ENCODE measurements around the gene CFAP61. TPM values are rescaled to one million over a fixed set of nuclear protein-coding genes. Genes with fewer than 3 reads are reported as not detected.

The CFAP61 gene
- total RNA-seq, 3 donors from 2014 or later, result 0.33 to 2.4 (median 0.59) TPM

GRCh38 chr20:20205862-20206236 is 153.5 kb downstream of the CFAP61 start:
- Histone ChIP-seq H3K9me3 (no peaks in the 10 kb centered on the region), H3K27me3 (no peaks in the 10 kb centered on the region), H3K36me3 (no peaks in the 10 kb centered on the region), H3K4me3 (no peak overlapping the region), H3K4me1 (no peaks in the 10 kb centered on the region), H3K27ac (peak overlapping the region in 1 of 2 donors; percentile 57)
- intact Hi-C loops (cut with DNase I; ENCODE audit: low total_unique reads), result no loop called here
- DNase-seq (ENCODE audit: low spot score in 2 of 2), result no peak
- TF ChIP-seq POLR2A (IDR thresholded peaks at IDR 0.05), result no peak
- no peak for TF ChIP-seq POLR2AphosphoS5 (IDR thresholded peaks at IDR 0.05)
- TF ChIP-seq CTCF (IDR thresholded peaks at IDR 0.05), result no peak

GRCh38 chr20:20206788-20207187 is 154.5 kb downstream of the CFAP61 start:
- no peaks in the 10 kb centered on the region for H3K4me1 ChIP-seq
- no peak overlapping the region for H3K4me3 ChIP-seq
- no peaks in the 10 kb centered on the region for H3K36me3 ChIP-seq
- no peaks in the 10 kb centered on the region for H3K9me3 ChIP-seq
- DNase-seq (ENCODE audit: low spot score in 2 of 2), result no peak
- TF ChIP-seq CTCF (IDR thresholded peaks at IDR 0.05), result no peak
- no peak for TF ChIP-seq POLR2A (IDR thresholded peaks at IDR 0.05)
- no peak for TF ChIP-seq POLR2AphosphoS5 (IDR thresholded peaks at IDR 0.05)
- H3K27ac ChIP-seq, result no peak overlapping the region
- intact Hi-C loops (cut with DNase I; ENCODE audit: low total_unique reads), result no loop called here
- no peaks in the 10 kb centered on the region for H3K27me3 ChIP-seq

- Histone ChIP-seq H3K27me3 (no peaks in the 10 kb centered on the region), H3K4me1 (no peaks in the 10 kb centered on the region), H3K9me3 (no peaks in the 10 kb centered on the region), H3K4me3 (no peak overlapping the region), H3K27ac (no peak overlapping the region), H3K36me3 (no peaks in the 10 kb centered on the region)
- no peak for TF ChIP-seq POLR2A (IDR thresholded peaks at IDR 0.05)
- no peak for TF ChIP-seq CTCF (IDR thresholded peaks at IDR 0.05)
- no peak for TF ChIP-seq POLR2AphosphoS5 (IDR thresholded peaks at IDR 0.05)
- intact Hi-C loops (cut with DNase I; ENCODE audit: low total_unique reads), result no loop called here
- no peak for DNase-seq (ENCODE audit: low spot score in 2 of 2)
Measured at GRCh38 chr20:20207291-20207690, 155.0 kb downstream of the CFAP61 start.

- TF ChIP-seq POLR2A (IDR thresholded peaks at IDR 0.05), result no peak
- TF ChIP-seq POLR2AphosphoS5 (IDR thresholded peaks at IDR 0.05), result no peak
- no peak for TF ChIP-seq CTCF (IDR thresholded peaks at IDR 0.05)
- intact Hi-C loops (cut with DNase I; ENCODE audit: low total_unique reads), result no loop called here
Measured at GRCh38 chr20:20207872-20208271, 155.5 kb downstream of the CFAP61 start.

GRCh38 chr20:20209684-20210083 is 157.4 kb downstream of the CFAP61 start:
- Histone ChIP-seq H3K4me3 (no peak overlapping the region), H3K9me3 (no peaks in the 10 kb centered on the region), H3K36me3 (no peaks in the 10 kb centered on the region), H3K27me3 (no peaks in the 10 kb centered on the region), H3K27ac (no peak overlapping the region), H3K4me1 (no peaks in the 10 kb centered on the region)
- intact Hi-C loops (cut with DNase I; ENCODE audit: low total_unique reads), result no loop called here
- DNase-seq (ENCODE audit: low spot score in 2 of 2), result no peak
- TF ChIP-seq POLR2AphosphoS5 (IDR thresholded peaks at IDR 0.05) (no peak), POLR2A (IDR thresholded peaks at IDR 0.05) (no peak), CTCF (IDR thresholded peaks at IDR 0.05) (no peak)

More at GRCh38 chr20:20207872-20208271, 155.5 kb downstream of the CFAP61 start:
- Histone ChIP-seq H3K4me3 (no peak overlapping the region), H3K4me1 (no peaks in the 10 kb centered on the region), H3K27ac (no peak overlapping the region), H3K9me3 (no peaks in the 10 kb centered on the region), H3K36me3 (no peaks in the 10 kb centered on the region), H3K27me3 (no peaks in the 10 kb centered on the region)
- no peak for DNase-seq (ENCODE audit: low spot score in 2 of 2)

All from breast epithelium (tissue), 4 donors.